Stimulated activated naive CD4-positive, alpha-beta T cell (primary cell): ENCODE measurements around the gene GNPTAB.
"Not testable (repeated sequence)": the region's sequence is repeated elsewhere in the genome, so short reads cannot be mapped to it uniquely, and the experiment has no call there.

Source experiments
- DNase-seq, 6 experiments: peaks; one replicate each; lab custom pipeline; 2025; lab: John Stamatoyannopoulos, UW

Gene GNPTAB

DNA sequence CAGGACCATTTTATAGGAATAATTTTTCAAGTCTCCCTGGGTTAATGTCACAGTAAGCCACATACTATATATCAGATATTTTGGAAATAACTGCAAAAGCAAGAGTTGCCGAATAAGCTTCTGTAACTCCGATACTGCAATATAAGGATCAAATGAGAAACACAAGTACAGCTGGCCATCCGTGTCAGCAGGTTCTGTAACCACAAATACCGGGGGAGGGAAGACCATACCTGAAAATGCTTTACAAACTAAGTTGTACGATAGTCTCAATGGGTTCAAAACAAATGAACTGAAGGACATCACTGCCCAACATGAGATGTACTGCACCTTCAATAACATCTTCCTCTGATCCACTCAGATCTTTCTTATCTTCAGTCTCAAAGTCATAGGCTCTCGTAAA, 93.3 kb downstream of the GNPTAB start:
- no peak for DNase-seq

DNA sequence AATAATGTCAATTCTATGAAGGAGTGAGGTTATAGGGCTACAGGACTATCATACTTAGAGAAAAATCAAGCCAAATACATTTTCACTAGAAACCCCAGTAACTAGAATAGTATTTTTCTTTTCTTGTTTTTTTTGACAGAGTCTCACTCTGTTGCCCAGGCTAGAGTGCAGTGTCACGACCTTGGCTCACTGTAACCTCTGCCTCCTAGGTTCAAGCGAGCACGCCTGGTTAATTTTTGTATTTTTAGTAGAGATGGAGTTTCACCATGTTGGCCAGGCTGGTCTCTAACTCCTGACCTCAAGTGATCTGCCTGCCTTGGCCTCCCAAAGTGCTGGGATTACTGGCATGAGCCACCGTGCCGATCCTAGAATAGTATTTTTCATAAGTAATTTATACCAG, 96.3 kb downstream of the GNPTAB start:
- not testable (repeated sequence) for DNase-seq

DNA sequence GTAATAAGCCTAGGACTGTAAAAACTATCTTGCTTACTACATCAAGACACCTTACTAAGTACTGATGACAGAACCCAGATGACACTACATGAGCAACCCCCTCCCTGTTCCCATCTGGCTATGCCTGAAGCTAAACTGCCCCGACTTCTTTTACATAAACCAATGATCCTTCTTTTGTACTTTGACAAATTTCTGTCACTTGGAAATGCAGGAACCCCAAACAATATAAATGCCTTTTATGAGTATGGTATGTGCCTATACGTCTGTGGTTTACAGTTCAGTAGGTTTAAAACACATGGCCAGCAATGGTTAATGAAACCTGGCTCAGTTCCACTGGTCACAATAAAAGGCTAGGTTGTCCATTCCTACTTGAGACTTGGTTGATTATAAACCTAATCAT, 97.6 kb downstream of the GNPTAB start:
- no peak for DNase-seq

DNA sequence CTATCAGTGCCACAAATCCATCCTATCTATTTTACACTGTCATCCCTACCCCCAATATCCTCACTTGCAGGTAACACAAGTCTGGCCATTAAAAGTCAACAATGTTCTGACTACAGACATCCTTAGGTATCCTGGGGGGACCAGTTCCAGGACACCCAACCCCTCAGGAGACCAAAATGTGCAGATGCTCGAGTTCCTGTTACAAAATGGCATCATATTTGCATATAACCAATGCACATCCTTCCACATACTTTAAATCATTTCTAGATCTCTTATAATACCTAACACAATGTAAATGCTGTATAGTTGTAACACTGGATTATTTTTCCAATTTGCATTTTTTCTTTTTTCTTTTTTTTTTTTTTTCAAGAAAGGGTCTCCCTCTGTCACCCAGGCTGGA, 98.4 kb downstream of the GNPTAB start:
- no peak for DNase-seq

DNA sequence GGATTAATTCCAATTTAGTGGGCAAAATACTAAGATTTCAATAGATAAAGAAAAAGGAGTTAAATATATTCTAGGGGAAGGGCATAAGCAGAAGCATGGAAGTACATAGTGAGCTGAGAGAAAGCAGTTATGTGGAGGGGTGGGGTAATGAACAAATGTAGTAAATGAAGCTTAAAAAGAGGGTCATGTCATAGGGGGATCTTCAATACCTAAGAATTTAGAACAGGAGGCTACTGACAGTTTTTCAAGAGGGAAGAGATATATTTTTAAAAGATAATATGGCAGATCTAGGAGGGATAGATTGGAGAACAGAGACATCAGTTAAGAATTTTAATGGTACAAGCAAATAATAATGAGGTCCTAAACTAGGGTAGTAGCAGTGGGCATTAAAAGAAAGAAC, 100.9 kb downstream of the GNPTAB start:
- DNase-seq, result no peak

DNA sequence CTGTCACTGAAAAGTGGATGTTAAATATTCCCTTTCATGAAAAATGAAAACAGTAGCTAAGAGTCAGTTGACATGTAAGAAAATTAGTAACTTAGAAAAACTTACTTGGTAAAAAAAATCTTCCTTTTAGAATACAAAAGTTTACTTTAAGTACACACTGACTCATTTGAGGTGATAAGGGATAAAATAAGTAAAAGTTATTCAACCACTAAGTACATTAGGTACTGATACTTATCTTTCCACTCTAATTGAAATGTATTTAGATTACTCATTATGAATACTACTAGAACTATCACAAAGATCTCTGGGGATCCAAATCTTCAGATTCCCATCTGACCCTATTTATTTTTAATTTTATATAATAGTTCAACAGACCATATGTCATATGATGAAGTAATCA, 103.7 kb downstream of the GNPTAB start:
- DNase-seq, result no peak

DNA sequence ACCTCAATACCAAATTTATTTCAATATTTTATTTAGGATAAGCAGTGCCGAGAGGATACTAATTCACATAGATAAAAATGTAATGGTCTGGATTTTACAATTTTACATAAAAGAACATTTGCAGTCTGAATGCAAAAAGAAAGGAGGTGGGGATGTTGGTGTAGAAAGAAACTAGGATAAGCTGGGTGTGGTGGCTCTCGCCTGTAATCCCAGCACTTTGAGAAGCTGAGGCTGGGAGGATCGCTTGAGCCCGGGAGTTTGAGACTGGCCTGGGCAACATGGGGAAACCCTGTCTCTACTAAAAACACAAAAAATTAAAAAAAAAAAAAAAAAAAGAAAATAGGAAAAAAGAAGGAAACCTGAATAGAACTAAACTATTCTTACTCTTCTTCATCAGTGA, 108.4 kb downstream of the GNPTAB start:
- no peak for DNase-seq

DNA sequence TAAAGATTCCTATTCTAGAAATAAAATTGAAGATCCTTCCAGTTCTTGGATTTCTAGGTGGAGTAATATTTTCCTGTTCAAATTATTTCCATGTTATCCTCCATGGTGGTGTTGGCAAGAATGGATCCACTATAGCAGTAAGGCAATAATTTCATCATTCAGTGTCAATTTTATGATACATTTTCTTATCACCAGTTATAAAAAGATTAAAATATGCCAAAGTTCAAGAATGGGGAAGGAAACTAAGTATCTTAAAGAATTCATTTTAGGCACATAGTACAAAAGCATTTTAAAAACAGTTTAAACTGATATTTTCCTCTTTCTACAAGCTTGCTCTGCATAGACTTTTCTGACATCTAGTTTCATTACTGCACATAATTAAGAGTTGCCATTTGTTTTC, 110.6 kb downstream of the GNPTAB start:
- DNase-seq, result no peak

DNA sequence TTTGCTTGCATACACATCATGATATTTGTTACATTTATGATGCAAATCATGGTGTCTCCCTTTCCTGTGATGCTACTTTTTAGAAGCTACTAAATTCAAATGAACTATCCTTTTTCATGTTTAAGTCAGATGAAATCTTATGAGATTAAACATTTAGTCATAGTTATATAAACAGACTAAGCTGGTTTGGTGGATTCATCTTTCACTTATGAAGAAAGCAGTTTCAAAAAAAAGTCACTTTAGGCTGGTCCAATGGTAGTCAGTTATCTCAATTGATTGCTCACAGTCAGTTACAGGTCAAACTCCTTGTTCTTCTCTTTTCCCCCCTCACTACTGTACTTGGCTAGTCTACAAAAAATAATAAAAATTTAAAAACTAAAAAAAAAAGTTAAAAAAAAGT, 111.2 kb downstream of the GNPTAB start:
- no peak for DNase-seq

DNA sequence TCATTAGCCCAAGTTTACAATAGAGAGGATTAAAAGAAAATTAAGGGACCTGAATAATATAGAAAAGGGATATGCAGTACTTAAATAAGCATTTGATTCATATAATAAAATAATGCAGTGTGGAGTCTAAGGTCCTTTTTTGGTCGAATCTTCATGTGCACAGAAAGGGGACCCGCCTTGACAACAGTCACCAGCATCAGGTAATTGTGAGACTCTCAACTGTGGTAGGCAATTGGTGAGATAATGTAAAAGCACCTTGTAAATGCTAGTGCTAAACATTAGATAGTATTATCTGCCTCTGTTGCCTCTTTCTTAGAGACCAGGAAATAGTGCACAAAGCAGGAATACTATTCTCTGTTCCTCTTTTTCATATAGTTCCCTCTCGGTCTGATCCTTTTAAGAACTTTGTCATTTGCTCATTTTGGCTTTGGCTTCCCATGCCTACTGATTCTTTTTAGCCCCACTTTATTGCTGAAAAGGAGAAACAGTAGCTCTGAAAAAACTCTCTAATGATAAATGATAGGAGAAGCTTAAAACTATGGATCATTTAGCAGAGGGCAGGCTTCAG, 115.8 kb downstream of the GNPTAB start:
- no peak for DNase-seq

DNA sequence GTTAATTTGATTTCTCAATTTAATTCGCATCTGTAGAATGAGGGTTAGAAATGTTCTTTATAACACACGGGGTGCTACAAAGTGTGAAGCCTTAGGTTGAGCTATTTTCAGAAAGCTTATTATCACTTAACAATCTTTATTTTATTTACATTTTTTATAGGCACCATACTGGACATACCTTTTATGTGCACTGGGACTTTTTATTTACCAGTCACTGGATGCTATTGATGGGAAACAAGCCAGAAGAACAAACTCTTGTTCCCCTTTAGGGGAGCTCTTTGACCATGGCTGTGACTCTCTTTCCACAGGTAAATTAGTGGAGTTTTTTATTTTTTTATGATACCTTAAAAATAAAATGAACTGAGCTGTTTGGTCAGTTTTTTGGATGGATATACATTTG, 116.8 kb downstream of the GNPTAB start:
- DNase-seq, result no peak

DNA sequence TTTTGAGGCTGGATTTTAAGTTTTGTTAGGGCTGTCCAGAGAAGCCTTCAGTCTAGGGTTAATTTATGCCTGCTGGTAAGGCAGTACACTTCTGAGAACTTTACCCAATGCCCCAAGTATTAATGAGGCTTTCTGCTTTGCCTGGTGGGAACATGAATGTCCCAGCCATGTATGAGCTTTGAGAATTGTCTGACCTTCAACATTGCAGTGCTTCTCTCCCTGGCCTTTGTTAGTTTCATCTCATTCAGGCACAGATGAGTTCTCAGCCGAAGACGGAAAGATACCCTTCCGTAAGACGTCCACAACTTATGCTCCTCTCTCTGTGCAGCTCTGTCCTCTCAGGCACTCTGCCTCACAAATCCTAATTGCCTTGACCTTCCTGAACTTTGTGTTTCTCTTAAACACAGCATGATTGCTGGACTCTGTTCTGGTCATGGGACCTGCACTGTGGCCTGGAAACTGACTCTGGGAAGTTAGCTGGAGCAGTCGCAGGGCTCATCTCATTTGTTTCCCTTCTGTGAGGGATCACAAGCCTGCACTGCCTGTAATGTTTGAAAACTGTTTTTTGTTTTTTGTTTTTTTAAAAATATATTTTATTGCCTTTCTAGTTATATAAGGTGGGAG, 117.6 kb downstream of the GNPTAB start:
- no peak for DNase-seq

DNA sequence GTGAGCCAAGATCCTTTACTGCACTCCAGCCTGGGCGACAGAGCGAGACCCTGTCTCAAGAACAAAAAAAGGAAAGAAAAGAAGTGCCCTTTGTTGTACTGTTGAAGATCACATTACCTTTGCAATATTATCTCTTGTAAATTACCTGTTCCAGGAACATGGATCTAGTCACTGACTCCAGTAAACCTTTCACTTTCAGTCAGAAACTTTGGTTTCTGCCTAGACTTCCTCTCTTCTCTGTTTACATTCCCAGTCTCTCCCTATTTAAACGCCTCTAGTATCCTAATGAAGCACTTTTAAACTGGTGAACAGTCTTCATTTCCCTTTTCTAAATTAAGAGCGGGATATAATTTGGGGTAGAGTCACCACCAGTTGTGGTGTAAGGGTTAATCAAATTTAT, 120.5 kb downstream of the GNPTAB start:
- no peak for DNase-seq

DNA sequence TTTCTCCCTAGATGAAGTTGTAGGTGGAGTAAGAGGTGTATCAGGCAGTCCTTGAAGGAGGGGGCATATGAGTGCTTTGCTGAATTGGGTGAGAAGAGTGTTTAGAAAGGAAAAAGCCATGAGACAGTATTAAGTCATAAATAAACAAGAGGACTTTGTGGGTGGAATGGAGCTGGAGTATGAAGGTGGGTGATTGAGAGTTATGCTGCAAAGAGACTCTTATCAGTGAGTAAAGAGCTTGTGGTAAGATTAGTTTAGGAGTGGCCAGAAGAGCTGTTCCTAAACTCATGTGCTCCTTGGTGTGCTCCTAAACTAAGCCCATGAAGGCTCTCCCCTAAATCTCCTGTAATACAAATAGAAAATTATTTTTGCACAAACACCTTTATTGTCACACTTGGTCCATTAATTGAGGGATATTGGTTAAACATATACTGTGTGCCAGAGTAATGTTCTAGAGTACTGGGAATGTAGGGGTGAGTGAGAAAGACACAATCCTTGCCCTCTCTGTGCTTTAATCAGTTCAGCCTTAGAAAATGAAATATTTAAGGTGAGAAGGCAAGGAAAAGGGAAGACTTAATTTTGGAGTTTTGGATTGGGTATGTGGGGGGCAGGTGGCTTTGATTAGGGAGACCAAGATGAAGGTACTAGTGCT, 123.5 kb downstream of the GNPTAB start:
- no peak for DNase-seq

DNA sequence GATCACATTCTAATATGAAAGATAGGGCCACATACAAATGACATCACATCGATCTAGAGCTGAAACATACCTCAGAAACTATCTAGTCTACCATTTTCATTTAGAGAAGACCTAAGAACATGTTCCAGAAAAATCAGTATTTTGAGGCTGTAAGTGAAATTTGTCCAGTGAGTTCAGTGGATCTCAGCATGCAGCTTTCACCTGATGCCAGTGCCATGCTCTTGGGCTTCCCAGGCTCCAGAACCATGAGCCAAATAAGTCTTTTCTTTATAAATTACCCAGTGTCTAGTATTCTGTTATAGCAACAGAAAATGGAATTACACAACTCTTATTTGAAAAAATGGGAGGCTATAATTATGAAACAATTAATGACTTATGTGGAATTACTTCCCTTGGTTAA, 124.4 kb downstream of the GNPTAB start:
- no peak for DNase-seq

DNA sequence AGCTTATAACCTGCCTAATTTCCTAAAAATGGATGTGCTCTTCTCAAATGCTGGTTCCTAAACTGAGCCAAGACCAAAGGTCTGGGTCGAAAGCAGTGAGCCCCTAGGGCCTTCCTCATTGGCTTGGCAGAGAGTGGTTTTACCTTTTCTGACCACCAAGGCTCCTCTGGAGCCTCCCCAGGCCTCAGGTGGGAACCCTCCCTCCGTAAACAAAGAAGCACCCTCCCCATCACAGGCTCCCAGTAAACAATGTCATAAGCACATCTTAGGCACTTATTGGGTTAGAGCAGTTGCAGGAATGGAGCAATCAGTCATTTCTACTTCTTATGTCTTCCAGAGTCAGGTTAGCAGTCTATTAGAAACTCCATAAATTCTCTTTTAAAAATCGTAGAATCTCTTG, 127.3 kb downstream of the GNPTAB start:
- no peak for DNase-seq

DNA sequence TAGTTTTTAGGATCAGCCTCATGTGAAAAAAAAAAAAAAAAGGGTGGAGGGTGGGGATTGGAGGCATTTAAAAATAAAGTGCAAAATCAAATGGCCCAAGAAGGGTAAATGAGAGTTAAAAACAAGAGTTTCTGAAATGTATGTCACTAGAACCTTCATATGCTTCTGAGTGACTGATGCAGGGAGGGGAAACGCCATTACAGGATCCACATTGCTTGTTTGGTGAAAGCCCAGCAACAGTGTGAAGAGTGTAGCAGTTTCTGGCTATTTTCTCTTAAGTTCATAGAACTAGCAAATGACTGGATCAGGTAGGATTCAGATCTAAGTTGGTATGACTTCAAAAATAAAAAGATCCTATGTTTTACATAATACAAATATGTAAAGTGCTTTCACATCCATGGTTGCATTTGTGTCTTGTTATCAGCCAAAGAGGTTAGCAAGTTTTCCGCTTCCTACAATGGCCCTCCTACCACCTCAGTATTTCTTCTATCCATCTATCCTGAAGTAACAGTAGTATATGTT, 130.4 kb downstream of the GNPTAB start:
- DNase-seq, result no peak

DNA sequence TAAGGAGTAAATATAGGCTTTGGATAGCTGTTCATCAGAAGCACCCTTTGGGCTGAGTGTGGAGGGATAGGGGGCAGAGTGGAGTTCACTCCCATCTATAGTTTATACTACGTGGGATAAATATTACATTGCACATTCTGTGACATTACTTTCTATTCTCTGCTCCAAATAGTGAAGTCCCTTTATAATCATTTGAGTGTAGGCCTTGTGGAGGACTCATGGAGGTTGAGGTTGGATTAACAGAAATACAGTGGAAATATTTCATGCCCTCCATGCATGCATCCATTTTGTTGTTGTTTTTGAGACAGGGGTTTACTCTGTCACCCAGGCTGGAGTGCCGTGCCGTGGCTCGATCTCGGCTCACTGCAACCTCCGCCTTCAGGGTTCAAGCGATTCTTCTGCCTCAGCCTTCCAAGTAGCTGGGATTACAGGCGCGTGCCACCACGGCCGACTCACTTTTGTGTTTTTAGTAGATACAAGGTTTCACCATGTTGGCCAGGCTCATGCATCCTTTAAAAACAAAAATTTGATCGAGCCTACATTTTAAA, 131.9 kb downstream of the GNPTAB start:
- no peak for DNase-seq

DNA sequence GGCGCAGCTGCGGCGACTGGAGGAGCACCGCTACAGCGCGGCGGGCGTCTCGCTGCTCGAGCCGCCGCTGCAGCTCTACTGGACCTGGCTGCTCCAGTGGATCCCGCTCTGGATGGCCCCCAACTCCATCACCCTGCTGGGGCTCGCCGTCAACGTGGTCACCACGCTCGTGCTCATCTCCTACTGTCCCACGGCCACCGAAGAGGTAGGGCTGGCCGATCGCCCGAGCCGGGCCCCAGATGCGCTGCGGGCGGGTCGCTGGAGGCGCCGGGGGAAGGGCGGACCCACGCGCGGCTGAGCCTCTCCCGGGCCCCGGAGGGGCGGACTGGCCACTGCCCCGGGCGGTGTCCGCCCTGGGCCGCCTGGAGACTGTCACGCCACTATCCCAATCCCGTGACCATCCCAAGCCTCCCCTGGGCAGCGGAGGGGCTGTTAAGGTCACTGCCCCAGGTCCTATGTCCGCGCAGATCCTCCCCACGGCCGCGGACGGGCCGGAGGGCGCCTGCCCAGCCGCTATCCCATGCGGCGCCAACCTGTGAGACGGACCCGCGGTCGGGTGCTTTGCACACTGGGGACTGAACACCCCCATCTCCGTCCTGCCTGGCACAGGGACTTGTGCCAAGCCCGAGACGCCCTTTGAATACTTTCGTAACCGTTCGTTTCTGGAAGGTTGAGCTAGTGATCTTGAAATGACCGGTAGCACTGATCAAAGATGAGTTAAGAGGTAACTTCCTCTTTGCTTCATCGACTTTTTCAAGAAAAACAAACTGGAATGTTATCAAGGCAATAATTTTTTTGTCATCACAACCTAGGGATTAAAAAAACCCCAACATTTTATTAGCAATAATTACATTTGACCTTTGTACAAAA, 132.6 kb downstream of the GNPTAB start:
- peak in 3 of 6 experiments; percentile 13 to 61 (median 36) for DNase-seq

DNA sequence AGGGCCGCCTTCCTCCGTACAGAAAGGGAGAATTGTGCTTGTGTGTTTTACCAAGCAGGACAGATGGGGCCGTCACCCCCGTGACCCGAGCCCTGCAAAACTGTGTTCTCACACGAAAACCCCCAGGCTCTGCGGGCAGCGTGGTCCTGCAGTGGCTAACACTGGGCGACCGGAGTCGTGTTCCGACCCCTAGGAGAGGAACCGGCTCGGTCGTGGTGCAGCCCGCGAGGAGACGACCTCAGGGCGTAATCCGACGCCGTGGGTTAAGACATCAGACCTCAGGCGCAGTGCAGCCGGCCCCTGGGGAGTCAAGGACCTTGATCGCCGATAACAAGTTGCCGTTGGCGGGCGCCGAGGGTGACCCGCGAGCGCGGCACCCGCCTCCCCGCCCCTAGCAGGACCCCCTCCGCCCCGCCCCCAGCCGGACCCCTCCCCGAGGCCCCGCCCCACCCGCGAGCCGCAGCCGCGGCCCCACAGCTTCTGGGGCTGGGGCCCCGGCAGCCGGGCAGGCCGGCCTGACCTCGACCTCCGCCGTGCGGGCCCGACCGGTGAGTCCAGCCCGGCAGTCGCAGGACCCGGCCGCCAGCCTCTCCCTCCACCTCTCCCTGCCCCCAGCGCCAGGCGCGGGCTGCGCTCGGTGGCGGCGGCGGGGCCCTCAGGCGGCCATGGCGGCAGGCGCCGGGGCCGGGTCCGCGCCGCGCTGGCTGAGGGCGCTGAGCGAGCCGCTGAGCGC, 133.4 kb downstream of the GNPTAB start, which contains the start of gene CHPT1:
Gene CHPT1, plus strand, starts transcription at position 444 of the 733 bp plus-strand sequence. Its CDS starts 222 bp downstream, at position 666.
- DNase-seq, result peak; percentile 29 to 76 (median 53)
